Liver (tissue), 10 donors: ENCODE measurements around the gene ATXN7L3. TPM values are rescaled to one million over a fixed set of nuclear protein-coding genes. Genes with fewer than 3 reads are reported as not detected.
"Not testable (repeated sequence)": the region's sequence is repeated elsewhere in the genome, so short reads cannot be mapped to it uniquely, and the experiment has no call there.

Experiments
- DNase-seq: peaks from one replicate; pipeline ENCODE4 v3.0.0-alpha.2; 2017; ENCODE audit warnings: low spot score
- H3K27ac ChIP-seq, 2 donors: one replicate each; pipeline ENCODE4 v1.7.0; 2013; ENCODE audit warnings: inconsistent platforms in 2 of 2, low read length in 2 of 2, control low read depth in 1 of 2, low read depth in 1 of 2, mild to moderate bottlenecking in 1 of 2
- H3K27me3 ChIP-seq, 4 donors: one replicate each; pipeline versions ENCODE4 v1.6.1 to v1.7.0; 2013; ENCODE audit warnings: low read length in 3 of 4, inconsistent platforms in 1 of 4, mild to moderate bottlenecking in 1 of 4, moderate library complexity in 1 of 4; ENCODE audit not compliant: control insufficient read depth in 4 of 4, insufficient read depth in 4 of 4
- H3K36me3 ChIP-seq, 4 donors: one replicate each; pipeline versions ENCODE4 v1.6.1 to v1.7.0; 2013; ENCODE audit warnings: low read length in 3 of 4, mild to moderate bottlenecking in 3 of 4, low read depth in 1 of 4, moderate library complexity in 1 of 4; ENCODE audit not compliant: control insufficient read depth in 4 of 4, insufficient read depth in 3 of 4
- H3K4me1 ChIP-seq, 4 donors: one replicate each; pipeline versions ENCODE4 v1.6.1 to v1.7.0; 2013; ENCODE audit warnings: low read length in 3 of 4, mild to moderate bottlenecking in 3 of 4, moderate library complexity in 1 of 4; ENCODE audit not compliant: control insufficient read depth in 4 of 4, insufficient read depth in 4 of 4
- H3K4me3 ChIP-seq, 3 donors: one replicate each; pipeline versions ENCODE4 v1.6.1 to v1.7.0; 2013; ENCODE audit warnings: low read length in 3 of 3, control low read depth in 1 of 3, low read depth in 1 of 3, mild to moderate bottlenecking in 1 of 3
- H3K9ac ChIP-seq, 2 donors: one replicate each; pipeline ENCODE4 v1.7.0; 2013; ENCODE audit warnings: low read length in 2 of 2, mild to moderate bottlenecking in 2 of 2, moderate library complexity in 2 of 2, control low read depth in 1 of 2, low read depth in 1 of 2
- H3K9me3 ChIP-seq, 4 donors: one replicate each; pipeline versions ENCODE4 v1.6.1 to v1.7.0; 2013; ENCODE audit warnings: low read length in 3 of 4; ENCODE audit not compliant: control insufficient read depth in 4 of 4
- FOXA2 ChIP-seq: IDR thresholded peaks from 2 replicates; pipeline ENCODE4 v1.6.1; 2016; ENCODE audit warnings: antibody characterized with exemption
- MAX ChIP-seq: IDR thresholded peaks from 2 replicates; pipeline ENCODE4 v1.6.1; 2016; ENCODE audit warnings: antibody characterized with exemption
- WGBS: extraction: QIAGEN DNeasy Blood & Tissue Kit; methylation state at CpG from one replicate; pipeline ENCODE4 v1.1.7; 2013; 5-methylcytosine and 5-hydroxymethylcytosine counted together
- polyA plus RNA-seq, 2 donors: library from polyadenylated mRNA; stranded (reverse) in 1 of 2; unstranded in 1 of 2; fragments of 200-250 nt in 1 of 2; fragments of >200 nt in 1 of 2; fragmentation: Nextera tagmentation in 1 of 2; extraction: Ambion mirVana in 1 of 2; gene quantifications; one replicate each; pipeline versions ENCODE4 v1.2.1 to v1.2.3, GENCODE V29; 2013 to 2015
- small RNA-seq: library from RNA; depleted of rRNA; stranded (forward); fragments of <200 nt; gene quantifications from one replicate; pipeline ENCODE3, GENCODE V24; 2014
- total RNA-seq, 2 donors: library from RNA; depleted of rRNA; stranded (reverse); fragments of >200 nt; gene quantifications; one replicate each; pipeline ENCODE4 v1.2.3, GENCODE V29; 2014
- donor health status: healthy.
- donor health status: healthy.
- donor health status: healthy.
- donor health status: healthy.
- donor health status: healthy.

ATXN7L3 gene
- total and polyA plus RNA-seq, 4 donors = 5.1 to 20.9 (median 14.7) TPM

GRCh38 chr17:44144966-44145739 is 54.5 kb downstream of the ATXN7L3 start:
- Histone ChIP-seq H3K9ac (no peak overlapping the region), H3K27ac (no peak overlapping the region), H3K27me3 (no peaks in the 10 kb centered on the region), H3K9me3 (no peaks in the 10 kb centered on the region), H3K36me3 (no peaks in the 10 kb centered on the region), H3K4me1 (peaks cover 5 to 12% (median 11%) of the 10 kb centered on the region in 4 donors), H3K4me3 (no peak overlapping the region)
- TF ChIP-seq FOXA2 (no peak), MAX (no peak)
- no peak for DNase-seq
- WGBS = 91% methylated on average over 7 of the region's 7 CpGs

GRCh38 chr17:44143921-44144320 is 55.8 kb downstream of the ATXN7L3 start:
- not testable (repeated sequence) for H3K27ac ChIP-seq, H3K9ac ChIP-seq, H3K9me3 ChIP-seq, DNase-seq, H3K27me3 ChIP-seq, H3K36me3 ChIP-seq, H3K4me3 ChIP-seq
- WGBS = 97% methylated on average over 8 of the region's 8 CpGs
- H3K4me1 ChIP-seq = peaks cover 5 to 12% (median 11%) of the 10 kb centered on the region in 4 donors

Small RNA genes lying within 50 kb of the gene (small RNA-seq; reads per million reads assigned to genes)
- gene MIR6782 = not detected

Other genes with a start within 250 kb of the ATXN7L3 start
- not detected for gene PYY, start 245.9 kb downstream of the ATXN7L3 start, total RNA-seq
- gene PYY, start 245.9 kb downstream of the ATXN7L3 start, polyA plus RNA-seq = under 1 TPM in 1 of 2 donors, not detected in 1; 0.05 TPM
- gene NAGS, start 195.3 kb downstream of the ATXN7L3 start, total RNA-seq = 10 to 100 TPM; 21.5 to 29.4 TPM
- gene NAGS, start 195.3 kb downstream of the ATXN7L3 start, polyA plus RNA-seq = 10 to 100 TPM; 27.1 to 29.8 TPM
- 10 to 100 TPM; 24.4 to 25.7 TPM for gene TMEM101, start 184.9 kb downstream of the ATXN7L3 start, total RNA-seq
- gene TMEM101, start 184.9 kb downstream of the ATXN7L3 start, polyA plus RNA-seq = 10 to 100 TPM; 12.0 to 18.4 TPM
- gene LSM12, start 133.2 kb downstream of the ATXN7L3 start, total RNA-seq = 10 to 100 TPM; 12.1 to 13.6 TPM
- gene LSM12, start 133.2 kb downstream of the ATXN7L3 start, polyA plus RNA-seq = 10 to 100 TPM; 16.7 to 31.9 TPM
- gene G6PC3, start 129.1 kb downstream of the ATXN7L3 start, total RNA-seq = 1 to 10 TPM; 6.7 to 7.8 TPM
- gene G6PC3, start 129.1 kb downstream of the ATXN7L3 start, polyA plus RNA-seq = 10 to 100 TPM in 1 of 2 donors, 1 to 10 TPM in 1; 8.7 to 15.1 TPM
- 10 to 100 TPM; 18.2 to 20.3 TPM for gene HDAC5, start 76.2 kb downstream of the ATXN7L3 start, total RNA-seq
- gene HDAC5, start 76.2 kb downstream of the ATXN7L3 start, polyA plus RNA-seq = 10 to 100 TPM in 1 of 2 donors, 1 to 10 TPM in 1; 5.8 to 10.7 TPM
- gene HROB, start 58.0 kb downstream of the ATXN7L3 start, total RNA-seq = 1 to 10 TPM in 1 of 2 donors, under 1 TPM in 1; 0.08 to 1.9 TPM
- gene HROB, start 58.0 kb downstream of the ATXN7L3 start, polyA plus RNA-seq = under 1 TPM; 0.29 to 0.32 TPM
- under 1 TPM in 1 of 2 donors, not detected in 1; 0.37 TPM for gene ASB16, start 29.2 kb downstream of the ATXN7L3 start, total RNA-seq
- gene ASB16, start 29.2 kb downstream of the ATXN7L3 start, polyA plus RNA-seq = under 1 TPM; 0.02 to 0.08 TPM
- gene TMUB2, start 12.9 kb downstream of the ATXN7L3 start, total RNA-seq = 10 to 100 TPM; 12.2 to 14.7 TPM
- gene TMUB2, start 12.9 kb downstream of the ATXN7L3 start, polyA plus RNA-seq = 10 to 100 TPM; 13.3 to 18.8 TPM
- 10 to 100 TPM; 27.2 to 39.6 TPM for gene UBTF, start 19.8 kb upstream of the ATXN7L3 start, total RNA-seq
- 10 to 100 TPM; 12.5 to 20.6 TPM for gene UBTF, start 19.8 kb upstream of the ATXN7L3 start, polyA plus RNA-seq
- 1,000 to 10,000 TPM in 1 of 2 donors, not detected in 1; 1,478 TPM for gene SLC4A1, start 68.3 kb upstream of the ATXN7L3 start, total RNA-seq
- under 1 TPM in 1 of 2 donors, not detected in 1; 0.14 TPM for gene SLC4A1, start 68.3 kb upstream of the ATXN7L3 start, polyA plus RNA-seq
- 10 to 100 TPM in 1 of 2 donors, not detected in 1; 17.0 TPM for gene RUNDC3A, start 108.7 kb upstream of the ATXN7L3 start, total RNA-seq
- gene RUNDC3A, start 108.7 kb upstream of the ATXN7L3 start, polyA plus RNA-seq = under 1 TPM; 0.05 to 0.06 TPM
- gene SLC25A39, start 124.9 kb upstream of the ATXN7L3 start, total RNA-seq = 100 to 1,000 TPM in 1 of 2 donors, 10 to 100 TPM in 1; 62.0 to 395 TPM
- gene SLC25A39, start 124.9 kb upstream of the ATXN7L3 start, polyA plus RNA-seq = 10 to 100 TPM; 70.5 to 97.2 TPM
- 100 to 1,000 TPM in 1 of 2 donors, 10 to 100 TPM in 1; 90.9 to 166 TPM for gene GRN, start 145.4 kb upstream of the ATXN7L3 start, total RNA-seq
- 100 to 1,000 TPM; 127 to 139 TPM for gene GRN, start 145.4 kb upstream of the ATXN7L3 start, polyA plus RNA-seq
- 1 to 10 TPM in 1 of 2 donors, under 1 TPM in 1; 0.08 to 1.1 TPM for gene FAM171A2, start 164.0 kb upstream of the ATXN7L3 start, total RNA-seq
- gene FAM171A2, start 164.0 kb upstream of the ATXN7L3 start, polyA plus RNA-seq = under 1 TPM in 1 of 2 donors, not detected in 1; 0.18 TPM
- gene ITGA2B, start 189.8 kb upstream of the ATXN7L3 start, total RNA-seq = 10 to 100 TPM in 1 of 2 donors, under 1 TPM in 1; 0.25 to 23.8 TPM
- under 1 TPM; 0.22 to 0.38 TPM for gene ITGA2B, start 189.8 kb upstream of the ATXN7L3 start, polyA plus RNA-seq